ENCODE data around the gene PDE6B. TPM values are rescaled to one million over a fixed set of nuclear protein-coding genes. Genes with fewer than 3 reads are reported as not detected.
"Not testable (repeated sequence)": the region's sequence is repeated elsewhere in the genome, so short reads cannot be mapped to it uniquely, and the experiment has no call there.

The PDE6B gene
- total RNA-seq, 1 donor from 2014 or later = 3.2 TPM

DNA sequence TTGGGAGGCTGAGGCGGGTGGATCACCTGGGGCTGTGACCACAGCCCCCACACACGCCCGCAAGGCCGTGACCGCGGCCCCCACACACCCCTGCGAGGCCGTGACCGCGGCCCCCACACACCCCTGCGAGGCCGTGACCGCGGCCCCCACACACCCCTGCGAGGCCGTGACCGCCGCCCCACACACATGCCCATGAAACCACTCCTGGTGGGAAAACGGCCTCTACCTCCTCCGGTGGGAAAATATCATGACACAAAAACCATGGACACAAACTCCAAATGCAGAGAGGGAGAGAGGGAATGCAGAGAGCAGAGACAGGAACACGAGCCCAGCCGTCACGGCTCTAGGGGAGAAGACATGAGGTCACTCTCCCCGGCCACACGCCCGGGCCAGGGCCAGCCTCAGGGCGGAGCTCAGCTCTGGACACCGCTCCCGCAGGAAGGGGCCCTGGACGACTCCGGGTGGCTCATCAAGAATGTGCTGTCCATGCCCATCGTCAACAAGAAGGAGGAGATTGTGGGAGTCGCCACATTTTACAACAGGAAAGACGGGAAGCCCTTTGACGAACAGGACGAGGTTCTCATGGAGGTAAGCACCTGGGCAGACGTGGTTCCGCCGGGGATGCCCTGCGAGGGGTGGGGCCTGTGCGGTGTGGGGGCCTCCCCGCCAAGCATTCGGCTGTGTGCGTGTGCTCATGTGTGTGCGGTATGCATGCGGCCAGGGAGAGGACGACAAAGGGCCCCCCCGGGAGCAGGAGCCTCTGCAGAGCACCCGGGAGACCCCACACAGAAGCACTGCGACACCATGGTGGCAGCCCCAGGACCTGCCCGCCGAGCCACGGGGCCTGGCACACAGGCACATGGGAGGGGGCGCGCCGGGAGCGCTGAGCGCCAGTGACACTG is 31.3 kb downstream of the PDE6B start:
- no peak for DNase-seq (ENCODE audit: low read depth in 2 of 2)

- no peak for DNase-seq (ENCODE audit: low read depth in 2 of 2)
These were observed 32.0 kb downstream of the PDE6B start for GRCh38 chr4:657338-657833.

- DNase-seq (ENCODE audit: low read depth in 2 of 2) = no peak
These were observed 32.7 kb downstream of the PDE6B start for GRCh38 chr4:657834-658667.

- no peak for DNase-seq (ENCODE audit: low read depth in 2 of 2)
These were observed 33.6 kb downstream of the PDE6B start for GRCh38 chr4:658681-659667.

GRCh38 chr4:659851-660250 is 34.5 kb downstream of the PDE6B start:
- DNase-seq (ENCODE audit: low read depth in 2 of 2) = no peak

DNA sequence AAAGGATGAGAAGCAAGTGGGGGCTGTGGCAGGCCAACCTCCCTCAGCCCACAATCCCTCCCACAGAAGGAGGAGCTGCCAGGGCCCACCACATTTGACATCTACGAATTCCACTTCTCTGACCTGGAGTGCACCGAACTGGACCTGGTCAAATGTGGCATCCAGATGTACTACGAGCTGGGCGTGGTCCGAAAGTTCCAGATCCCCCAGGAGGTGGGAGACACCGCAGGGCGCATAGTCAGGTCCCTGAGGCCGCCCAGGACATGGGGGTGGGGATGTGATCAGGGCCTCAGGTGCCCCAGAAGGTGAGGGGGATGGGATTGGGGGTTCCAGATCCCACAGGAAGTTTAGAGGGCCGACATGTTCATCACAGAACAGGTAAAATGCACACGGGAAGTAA is 35.0 kb downstream of the PDE6B start:
- no peak for DNase-seq (ENCODE audit: low read depth in 2 of 2)

- DNase-seq (ENCODE audit: low read depth in 2 of 2) = no peak
These were observed 35.9 kb downstream of the PDE6B start for GRCh38 chr4:661231-661630.

DNA sequence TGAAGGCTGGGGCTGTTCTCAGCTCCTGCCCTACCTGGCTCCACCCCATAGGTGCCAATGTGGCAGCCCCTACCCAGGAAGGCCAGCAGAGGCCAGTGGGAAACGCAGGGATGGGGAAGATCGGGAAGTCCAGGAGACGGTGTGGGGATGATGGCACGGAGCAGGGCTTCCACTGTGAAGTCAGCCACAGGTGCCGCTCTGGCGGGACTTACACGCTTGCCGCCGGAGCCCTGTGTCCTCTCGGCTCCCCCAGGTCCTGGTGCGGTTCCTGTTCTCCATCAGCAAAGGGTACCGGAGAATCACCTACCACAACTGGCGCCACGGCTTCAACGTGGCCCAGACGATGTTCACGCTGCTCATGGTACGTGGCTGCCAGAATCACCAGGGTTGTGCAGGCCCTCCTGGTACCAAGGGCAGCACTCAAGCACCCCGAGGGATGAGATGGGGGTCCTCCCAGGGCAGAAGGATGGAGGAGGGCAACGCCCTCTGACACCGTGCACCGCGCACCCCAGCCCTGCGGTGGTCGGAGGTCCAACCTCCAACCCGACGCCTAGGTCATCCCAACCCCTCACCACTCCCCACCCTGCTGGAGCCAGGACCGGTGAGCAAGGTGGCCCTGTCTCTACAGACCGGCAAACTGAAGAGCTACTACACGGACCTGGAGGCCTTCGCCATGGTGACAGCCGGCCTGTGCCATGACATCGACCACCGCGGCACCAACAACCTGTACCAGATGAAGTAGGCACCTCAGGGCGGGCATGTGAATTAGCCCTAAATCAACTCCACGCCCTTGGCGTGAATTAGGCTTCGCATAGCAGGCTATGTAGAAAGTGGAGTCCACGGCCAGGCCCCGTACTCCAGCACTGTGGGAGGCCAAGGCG is 36.7 kb downstream of the PDE6B start:
- DNase-seq (ENCODE audit: low read depth in 2 of 2) = no peak

GRCh38 chr4:663046-663437 is 37.7 kb downstream of the PDE6B start:
- DNase-seq (ENCODE audit: low read depth in 2 of 2) = no peak

DNA sequence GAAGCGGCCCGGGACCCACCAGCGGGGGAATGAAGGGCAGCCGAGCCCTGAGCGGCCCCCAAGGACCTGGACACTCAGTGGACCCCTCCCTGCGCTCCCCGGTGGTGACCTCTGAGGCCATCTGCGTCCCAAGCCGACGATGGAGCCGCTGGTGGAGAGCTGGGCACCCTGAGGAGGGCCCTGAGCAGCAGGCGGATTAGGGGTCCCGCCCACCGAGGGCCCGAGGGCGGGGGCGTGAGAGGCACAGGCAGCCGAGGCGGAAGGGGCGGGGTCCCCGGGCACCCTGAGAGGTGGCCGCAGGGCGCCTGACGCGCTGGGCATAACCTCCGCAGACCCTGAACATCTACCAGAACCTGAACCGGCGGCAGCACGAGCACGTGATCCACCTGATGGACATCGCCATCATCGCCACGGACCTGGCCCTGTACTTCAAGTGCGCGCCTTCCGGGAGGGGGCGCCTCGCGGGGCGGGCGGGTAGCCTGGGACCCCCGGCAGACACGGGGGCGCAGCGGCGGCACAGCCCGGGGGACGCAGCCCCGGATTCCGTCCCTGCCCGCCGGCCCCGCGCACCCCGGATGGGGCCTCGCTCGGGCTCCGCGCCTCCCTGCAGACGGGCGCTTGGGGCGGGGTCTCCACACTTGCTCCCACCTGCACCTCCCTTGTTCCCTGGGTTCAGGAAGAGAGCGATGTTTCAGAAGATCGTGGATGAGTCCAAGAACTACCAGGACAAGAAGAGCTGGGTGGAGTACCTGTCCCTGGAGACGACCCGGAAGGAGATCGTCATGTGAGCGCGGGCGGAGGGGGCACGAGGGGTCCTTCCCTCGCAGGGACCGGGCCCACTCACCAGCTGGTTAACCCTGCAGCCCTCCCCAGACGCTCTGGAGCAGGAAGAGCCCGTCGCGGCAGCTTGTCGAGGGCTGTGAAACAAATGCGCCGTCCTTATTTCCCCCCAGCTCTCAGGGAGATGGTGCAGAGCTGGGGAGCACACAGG is 38.4 kb downstream of the PDE6B start:
- DNase-seq (ENCODE audit: low read depth in 2 of 2) = no peak

DNA sequence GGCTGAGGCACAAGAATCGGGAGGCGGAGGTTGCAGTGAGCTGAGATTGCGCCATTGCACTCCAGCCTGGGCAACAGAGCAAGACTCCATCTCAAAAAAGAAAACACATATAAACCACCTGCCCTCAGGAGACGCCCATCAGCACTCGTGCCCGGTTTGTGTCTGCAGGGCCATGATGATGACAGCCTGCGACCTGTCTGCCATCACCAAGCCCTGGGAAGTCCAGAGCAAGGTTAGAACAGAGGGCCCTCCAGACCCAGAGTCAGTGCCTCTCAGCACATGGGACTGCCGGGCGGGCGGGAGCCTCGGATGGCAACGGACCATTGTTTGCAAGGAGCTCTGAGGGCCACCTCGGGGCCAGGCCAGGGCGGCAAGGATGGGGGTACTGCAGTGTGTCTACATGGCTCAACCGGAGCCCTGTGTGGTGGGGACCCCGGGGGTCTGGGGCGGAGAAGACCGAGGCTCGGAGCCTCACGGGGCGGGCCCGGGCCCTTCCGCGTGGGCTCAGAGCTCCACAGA is 39.4 kb downstream of the PDE6B start:
- DNase-seq (ENCODE audit: low read depth in 2 of 2) = no peak

DNA sequence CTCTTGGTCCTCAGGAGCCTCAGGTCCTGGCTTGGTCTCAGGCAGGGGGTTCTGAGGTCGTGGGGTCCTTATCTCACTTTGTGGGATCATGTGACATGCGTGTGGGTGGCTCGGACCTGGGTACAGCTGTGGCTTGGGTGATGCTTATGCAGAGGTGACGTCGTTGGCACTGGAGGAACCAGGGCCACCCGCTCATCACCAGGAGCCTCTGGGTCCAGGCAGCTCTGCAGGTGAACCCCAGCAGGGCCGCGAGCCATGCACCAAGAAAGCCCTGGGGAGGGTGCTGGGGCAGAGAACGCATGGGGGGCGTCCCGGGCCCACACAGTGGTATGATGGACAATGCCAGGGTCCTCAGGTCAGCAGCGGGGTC is 40.0 kb downstream of the PDE6B start:
- no peak for DNase-seq (ENCODE audit: low read depth in 2 of 2)

- DNase-seq (ENCODE audit: low read depth in 2 of 2) = no peak
These were observed 40.5 kb downstream of the PDE6B start for GRCh38 chr4:665751-666435.

- DNase-seq (ENCODE audit: low read depth in 2 of 2) = no peak
These were observed 41.0 kb downstream of the PDE6B start for GRCh38 chr4:666436-666810.

DNA sequence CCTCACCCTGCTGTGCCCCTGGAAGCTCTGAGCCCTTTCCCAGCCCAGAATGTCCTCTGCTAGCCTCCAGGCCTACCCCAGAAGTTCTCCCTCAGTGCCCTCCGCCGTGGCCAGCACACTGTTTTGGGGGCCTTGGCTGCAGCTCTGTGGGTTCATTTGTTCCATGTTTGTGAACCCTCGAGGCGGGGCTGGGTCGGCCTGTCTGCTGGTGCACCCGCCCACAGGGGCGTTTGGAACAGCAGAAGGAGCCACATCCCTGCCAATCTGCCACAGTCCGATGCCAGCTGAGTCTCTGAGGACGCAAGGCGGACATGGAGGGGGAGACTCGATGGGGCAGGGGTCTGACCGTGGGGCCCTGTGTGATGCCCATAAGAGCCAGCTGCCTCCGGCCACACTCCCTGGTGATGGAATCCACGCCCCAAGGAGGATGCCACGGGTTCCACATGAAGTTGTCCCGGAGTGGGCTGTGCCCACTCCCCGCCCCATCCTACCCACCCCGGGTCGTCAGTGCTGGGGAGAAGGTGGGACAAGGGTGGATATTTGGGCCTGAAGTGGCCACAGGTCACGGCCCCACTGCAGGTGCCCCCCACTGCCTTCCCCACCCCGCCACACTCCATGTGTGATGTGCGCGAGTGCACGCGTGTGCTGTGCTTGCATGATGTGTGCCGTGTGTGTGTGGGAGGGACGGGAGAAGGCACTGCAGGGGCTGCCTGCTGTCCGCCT is 41.6 kb downstream of the PDE6B start:
- DNase-seq (ENCODE audit: low read depth in 2 of 2) = no peak

GRCh38 chr4:667545-667925 is 42.2 kb downstream of the PDE6B start:
- no peak for DNase-seq (ENCODE audit: low read depth in 2 of 2)

DNA sequence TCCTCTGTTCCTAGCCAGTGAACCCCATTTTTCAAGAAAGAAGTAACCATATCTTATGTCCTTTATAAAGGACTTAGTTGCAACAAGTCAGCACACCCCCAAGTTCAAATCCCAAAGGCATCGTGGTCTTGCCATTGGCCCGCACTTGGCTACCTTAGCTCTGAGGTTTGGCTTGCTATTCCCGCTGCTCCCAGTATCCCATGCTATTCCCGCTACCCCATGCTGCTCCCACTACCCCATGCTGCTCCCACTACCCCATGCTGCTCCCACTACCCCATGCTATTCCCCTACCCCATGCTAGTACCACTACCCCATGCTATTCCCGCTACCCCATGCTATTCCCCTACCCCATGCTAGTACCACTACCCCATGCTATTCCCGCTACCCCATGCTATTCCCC is 42.8 kb downstream of the PDE6B start:
- not testable (repeated sequence) for DNase-seq (ENCODE audit: low read depth in 2 of 2)
